ENCODE data around the gene NCLN.
"Not testable (repeated sequence)": the region's sequence is repeated elsewhere in the genome, so short reads cannot be mapped to it uniquely, and the experiment has no call there.

NCLN gene

GRCh38 chr19:3186160-3186688 is 494 bp downstream of the NCLN start:
- Mint-ChIP-seq H3K4me1 (ENCODE audit: low read depth) (peaks cover 36% of the 10 kb centered on the region), H3K4me3 (peak overlapping the region; percentile 93), H3K9me3 (no peaks in the 10 kb centered on the region), H3K36me3 (ENCODE audit: low read depth) (peaks cover 24% of the 10 kb centered on the region), H3K27ac (peak overlapping the region; percentile 88), H3K27me3 (ENCODE audit: low read depth) (no peaks in the 10 kb centered on the region)

DNA sequence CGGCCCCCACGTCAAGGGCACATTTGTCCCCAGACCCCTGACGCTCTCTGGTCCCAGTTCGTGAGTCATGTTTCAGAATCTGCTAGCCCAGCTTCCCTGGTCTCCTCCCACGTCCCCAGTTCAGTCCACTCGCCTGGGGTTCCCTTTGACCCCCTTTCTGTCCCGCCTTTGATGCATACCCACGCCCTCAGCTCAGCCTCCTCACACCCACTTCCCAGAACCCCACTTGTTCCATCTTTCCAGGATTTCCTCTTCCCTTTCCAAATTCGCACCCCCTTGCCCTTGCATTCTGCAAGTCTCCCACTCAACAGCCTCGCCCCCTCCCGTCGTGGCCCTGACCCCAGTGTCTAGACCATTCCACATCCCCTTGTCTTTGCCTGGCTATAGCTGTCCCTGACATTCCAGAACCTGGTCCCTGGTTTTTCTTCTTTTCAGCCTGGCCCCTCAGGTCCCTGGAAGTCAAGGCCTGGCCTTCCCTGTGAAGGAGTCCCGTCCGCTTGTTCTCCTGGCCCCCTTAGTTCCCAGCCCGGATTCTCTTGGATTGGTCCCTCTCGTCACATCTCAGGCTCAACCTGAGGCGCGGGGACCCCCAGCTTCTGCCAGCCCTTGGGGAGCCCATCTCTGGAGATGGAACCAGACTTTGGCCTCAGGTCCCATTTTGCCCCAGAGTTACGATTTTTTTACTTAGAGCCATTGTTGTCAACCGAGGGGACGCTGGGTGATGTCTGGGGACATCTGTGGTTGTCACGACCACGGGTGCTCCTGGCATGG is 1.3 kb downstream of the NCLN start:
- H3K27me3 Mint-ChIP-seq (ENCODE audit: low read depth), result no peaks in the 10 kb centered on the region
- peak overlapping the region; percentile 93 for H3K4me3 Mint-ChIP-seq
- H3K4me1 Mint-ChIP-seq (ENCODE audit: low read depth), result peaks cover 36% of the 10 kb centered on the region

DNA sequence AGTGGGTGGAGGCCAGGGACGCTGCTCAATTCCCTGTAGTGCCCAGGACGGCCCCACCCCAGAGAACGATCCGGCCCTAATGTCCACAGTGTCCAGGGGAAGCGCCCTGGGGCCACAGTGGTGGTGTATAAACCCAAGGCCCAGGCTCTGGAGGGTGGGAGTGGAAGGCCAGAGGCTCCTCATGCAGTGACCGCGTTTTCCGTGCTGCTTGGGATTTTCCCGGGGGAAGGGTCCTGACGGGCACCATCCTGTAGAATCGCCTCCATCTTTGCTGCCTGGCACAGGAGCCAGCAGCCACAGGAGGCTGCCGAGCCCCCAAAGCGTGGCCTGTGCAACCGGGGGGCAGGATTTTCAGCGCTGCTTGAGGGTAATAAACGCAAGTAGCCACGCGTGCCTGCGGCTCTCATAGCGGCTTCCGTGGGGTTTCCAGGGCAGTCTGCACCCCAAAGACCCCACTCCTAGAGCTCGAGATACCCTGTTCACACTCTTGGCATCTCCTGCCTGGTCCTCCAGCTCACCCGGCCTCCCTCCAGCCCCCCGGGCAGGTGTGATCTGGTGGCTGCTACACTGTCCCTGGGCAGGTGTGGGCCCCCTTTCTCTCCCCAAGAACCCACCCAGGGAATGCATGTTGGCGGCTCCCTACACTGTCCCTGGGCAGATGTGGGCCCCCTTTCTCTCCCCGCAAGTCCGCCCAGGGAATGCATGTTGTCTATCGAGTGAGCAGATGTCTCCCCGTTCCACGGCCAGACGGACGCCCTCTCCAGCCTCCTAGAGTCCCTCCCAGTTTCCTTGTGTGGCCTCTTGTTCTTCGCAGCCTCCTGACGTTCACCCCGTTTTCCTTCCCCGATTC is 2.2 kb downstream of the NCLN start:
- peaks cover 36% of the 10 kb centered on the region for H3K4me1 Mint-ChIP-seq (ENCODE audit: low read depth)
- H3K4me3 Mint-ChIP-seq, result peak overlapping the region; percentile 93
- no peaks in the 10 kb centered on the region for H3K27me3 Mint-ChIP-seq (ENCODE audit: low read depth)
- H3K9me3 Mint-ChIP-seq, result no peaks in the 10 kb centered on the region
- peaks cover 21% of the 10 kb centered on the region for H3K36me3 Mint-ChIP-seq (ENCODE audit: low read depth)
- peak overlapping the region; percentile 57 for H3K27ac Mint-ChIP-seq

More for the DNA sequence above, 1.3 kb downstream of the NCLN start:
- Mint-ChIP-seq H3K9me3 (no peaks in the 10 kb centered on the region), H3K36me3 (ENCODE audit: low read depth) (peaks cover 21% of the 10 kb centered on the region), H3K27ac (peak overlapping the region; percentile 88)

DNA sequence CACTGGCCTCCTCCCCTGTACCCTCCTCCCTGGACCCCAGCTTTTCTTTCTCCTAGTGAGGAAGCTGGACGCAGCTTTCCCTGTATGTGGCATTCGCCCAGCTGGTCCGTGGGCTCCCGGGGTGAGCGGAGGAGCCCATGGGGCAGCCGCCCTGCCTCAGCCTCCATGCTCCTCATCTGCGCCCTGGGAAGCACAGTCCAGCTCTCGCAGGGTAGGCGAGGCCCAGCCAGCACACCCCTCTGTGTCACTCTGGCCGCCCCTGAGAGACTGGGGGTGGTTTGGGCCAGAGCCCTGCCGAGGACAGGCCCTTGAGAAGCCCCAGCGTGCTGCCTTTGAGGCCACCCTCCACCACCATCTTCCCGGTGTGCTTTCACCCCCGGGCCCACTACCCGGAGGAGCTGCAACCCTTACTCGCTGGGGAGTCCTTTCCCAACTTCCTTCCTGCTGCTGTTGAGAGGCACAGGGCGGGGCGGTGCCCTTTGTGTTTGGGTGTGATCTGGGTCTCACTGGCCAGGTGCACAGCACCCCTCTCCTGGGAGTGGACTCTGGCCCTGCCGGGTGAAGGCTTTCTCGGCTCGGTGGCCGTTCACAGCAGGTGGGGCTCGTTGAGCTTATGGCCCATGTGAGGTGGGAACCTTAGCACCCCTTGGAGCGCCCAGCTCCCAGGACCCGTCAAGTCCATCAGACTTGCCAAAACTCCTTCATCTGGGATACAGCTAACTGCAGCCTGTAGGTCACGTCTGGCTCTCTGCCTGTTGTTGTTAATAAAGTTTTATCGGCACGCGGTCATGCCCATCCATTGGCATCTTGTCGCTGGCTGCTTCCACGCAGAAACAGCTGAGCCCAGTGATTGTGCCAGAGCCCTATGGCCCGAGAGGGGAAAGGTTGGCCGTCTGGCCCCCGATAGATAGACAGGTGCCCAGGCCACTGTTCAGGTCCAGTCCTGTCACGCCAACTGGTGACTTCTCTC is 3.2 kb downstream of the NCLN start:
- Mint-ChIP-seq H3K27me3 (ENCODE audit: low read depth) (no peaks in the 10 kb centered on the region), H3K9me3 (no peaks in the 10 kb centered on the region), H3K36me3 (ENCODE audit: low read depth) (peaks cover 22% of the 10 kb centered on the region), H3K4me1 (ENCODE audit: low read depth) (peaks cover 35% of the 10 kb centered on the region), H3K4me3 (peak overlapping the region; percentile 58), H3K27ac (peak overlapping the region; percentile 57)

- peaks cover 25% of the 10 kb centered on the region for H3K4me1 Mint-ChIP-seq (ENCODE audit: low read depth)
- peaks cover 22% of the 10 kb centered on the region for H3K36me3 Mint-ChIP-seq (ENCODE audit: low read depth)
- no peaks in the 10 kb centered on the region for H3K27me3 Mint-ChIP-seq (ENCODE audit: low read depth)
- H3K9me3 Mint-ChIP-seq, result no peaks in the 10 kb centered on the region
- H3K4me3 Mint-ChIP-seq, result no peak overlapping the region
- no peak overlapping the region for H3K27ac Mint-ChIP-seq
These were observed 4.2 kb downstream of the NCLN start for GRCh38 chr19:3189702-3190469.

DNA sequence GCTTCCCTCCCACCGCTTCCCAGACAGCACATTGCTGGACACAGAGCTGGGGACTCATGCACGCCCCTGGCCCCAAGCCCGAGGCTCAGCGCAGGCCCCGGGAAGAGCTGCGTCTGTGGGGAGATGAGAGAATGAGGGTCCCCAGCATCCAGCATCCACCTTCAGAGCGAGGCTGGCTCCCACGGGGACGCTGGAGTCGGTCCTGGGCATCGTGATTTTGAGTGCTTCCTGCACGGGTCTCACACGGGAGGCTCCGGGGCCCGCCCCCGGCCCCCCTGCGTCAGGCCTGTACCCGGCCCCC is 4.7 kb downstream of the NCLN start:
- Mint-ChIP-seq H3K36me3 (ENCODE audit: low read depth) (peaks cover 18% of the 10 kb centered on the region), H3K9me3 (no peaks in the 10 kb centered on the region), H3K4me3 (no peak overlapping the region), H3K4me1 (ENCODE audit: low read depth) (peaks cover 21% of the 10 kb centered on the region), H3K27ac (no peak overlapping the region), H3K27me3 (ENCODE audit: low read depth) (no peaks in the 10 kb centered on the region)

DNA sequence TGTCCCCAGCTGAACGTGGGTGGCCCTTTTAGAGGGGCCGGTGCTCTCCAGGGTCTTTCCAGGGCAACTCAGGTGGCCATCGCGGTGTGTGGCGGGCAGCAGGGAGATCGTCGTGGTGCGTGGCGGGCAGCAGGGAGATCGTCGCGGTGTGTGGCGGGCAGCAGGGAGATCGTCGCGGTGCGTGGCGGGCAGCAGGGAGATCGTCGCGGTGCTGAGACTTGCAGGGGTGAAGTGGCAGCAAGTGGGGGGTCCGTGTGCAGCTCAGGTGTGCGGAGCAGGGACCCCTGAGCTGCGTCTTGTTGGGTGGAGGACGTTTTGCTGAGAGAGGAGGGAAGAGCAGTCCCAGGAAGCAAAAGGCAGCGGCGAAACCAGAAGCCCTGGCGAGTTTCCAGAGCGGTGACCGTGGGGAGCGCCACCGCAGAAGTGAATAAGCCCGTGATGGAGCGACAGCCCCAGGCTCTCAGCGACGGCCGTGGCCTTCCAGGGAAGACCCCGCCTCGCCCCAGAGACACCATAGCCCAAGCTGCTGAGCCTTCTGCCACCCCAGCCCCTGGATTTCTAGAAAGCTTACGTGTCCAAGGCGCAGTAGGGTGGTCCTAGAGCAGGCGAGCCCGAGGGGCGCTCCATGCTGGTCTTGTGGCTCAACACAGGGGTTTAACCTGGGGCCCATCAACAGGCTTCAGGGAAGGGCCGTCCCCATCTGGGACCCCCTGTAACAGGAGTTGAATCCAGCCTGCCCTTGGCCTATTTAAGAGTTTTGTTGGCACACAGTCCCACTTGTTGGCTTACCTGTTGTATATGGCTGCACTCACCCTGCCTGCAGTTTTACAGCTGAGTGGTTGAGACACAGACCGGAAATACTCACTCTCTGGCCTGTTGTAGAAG is 5.4 kb downstream of the NCLN start:
- Mint-ChIP-seq H3K36me3 (ENCODE audit: low read depth) (peaks cover 18% of the 10 kb centered on the region), H3K4me3 (no peak overlapping the region), H3K27me3 (ENCODE audit: low read depth) (no peaks in the 10 kb centered on the region), H3K4me1 (ENCODE audit: low read depth) (peaks cover 19% of the 10 kb centered on the region), H3K27ac (peak overlapping the region; percentile 24), H3K9me3 (no peaks in the 10 kb centered on the region)

DNA sequence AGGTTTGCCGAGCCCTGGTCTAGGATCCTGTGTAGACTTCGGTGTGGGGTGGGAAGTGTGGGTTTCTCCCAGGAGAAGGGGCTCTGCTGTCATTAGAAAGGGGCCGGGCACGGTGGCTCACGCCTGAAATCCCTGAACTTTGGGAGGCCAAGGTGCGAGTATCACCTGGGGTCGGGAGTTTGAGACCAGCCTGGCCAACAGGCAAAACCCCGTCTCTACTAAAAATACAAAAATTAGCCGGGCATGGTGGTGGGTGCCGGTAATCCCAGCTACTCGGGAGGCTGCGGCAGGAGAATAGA is 6.0 kb downstream of the NCLN start:
- H3K9me3 Mint-ChIP-seq; H3K27me3 Mint-ChIP-seq (ENCODE audit: low read depth); H3K4me3 Mint-ChIP-seq; H3K27ac Mint-ChIP-seq: not testable (repeated sequence)
- Mint-ChIP-seq H3K36me3 (ENCODE audit: low read depth) (peaks cover 17% of the 10 kb centered on the region), H3K4me1 (ENCODE audit: low read depth) (peaks cover 17% of the 10 kb centered on the region)

DNA sequence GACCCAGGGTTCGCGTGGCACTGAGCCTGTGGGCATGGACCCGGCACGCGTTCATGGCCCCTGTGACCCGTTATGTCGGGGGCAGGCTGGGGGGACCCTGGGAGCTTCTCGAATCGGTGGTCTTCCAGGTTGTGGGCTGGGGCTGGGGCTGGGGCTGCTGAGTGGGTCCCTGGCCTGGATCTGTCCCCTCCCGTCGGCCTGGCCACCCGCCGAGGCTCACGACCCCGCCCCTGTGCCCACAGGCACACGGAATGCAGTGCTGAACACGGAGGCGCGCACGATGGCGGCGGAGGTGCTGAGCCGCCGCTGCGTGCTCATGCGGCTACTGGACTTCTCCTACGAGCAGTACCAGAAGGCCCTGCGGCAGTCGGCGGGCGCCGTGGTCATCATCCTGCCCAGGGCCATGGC is 6.5 kb downstream of the NCLN start:
- Mint-ChIP-seq H3K27ac (no peak overlapping the region), H3K4me1 (ENCODE audit: low read depth) (peaks cover 12% of the 10 kb centered on the region), H3K9me3 (no peaks in the 10 kb centered on the region)

GRCh38 chr19:3192684-3193083 is 7.0 kb downstream of the NCLN start:
- Mint-ChIP-seq H3K9me3 (no peaks in the 10 kb centered on the region), H3K4me3 (no peak overlapping the region), H3K36me3 (ENCODE audit: low read depth) (peaks cover 12% of the 10 kb centered on the region), H3K4me1 (ENCODE audit: low read depth) (peaks cover 10% of the 10 kb centered on the region), H3K27me3 (ENCODE audit: low read depth) (no peaks in the 10 kb centered on the region), H3K27ac (no peak overlapping the region)

More for the DNA sequence above, 6.5 kb downstream of the NCLN start:
- Mint-ChIP-seq H3K27me3 (ENCODE audit: low read depth) (no peaks in the 10 kb centered on the region), H3K4me3 (no peak overlapping the region), H3K36me3 (ENCODE audit: low read depth) (peaks cover 12% of the 10 kb centered on the region)

DNA sequence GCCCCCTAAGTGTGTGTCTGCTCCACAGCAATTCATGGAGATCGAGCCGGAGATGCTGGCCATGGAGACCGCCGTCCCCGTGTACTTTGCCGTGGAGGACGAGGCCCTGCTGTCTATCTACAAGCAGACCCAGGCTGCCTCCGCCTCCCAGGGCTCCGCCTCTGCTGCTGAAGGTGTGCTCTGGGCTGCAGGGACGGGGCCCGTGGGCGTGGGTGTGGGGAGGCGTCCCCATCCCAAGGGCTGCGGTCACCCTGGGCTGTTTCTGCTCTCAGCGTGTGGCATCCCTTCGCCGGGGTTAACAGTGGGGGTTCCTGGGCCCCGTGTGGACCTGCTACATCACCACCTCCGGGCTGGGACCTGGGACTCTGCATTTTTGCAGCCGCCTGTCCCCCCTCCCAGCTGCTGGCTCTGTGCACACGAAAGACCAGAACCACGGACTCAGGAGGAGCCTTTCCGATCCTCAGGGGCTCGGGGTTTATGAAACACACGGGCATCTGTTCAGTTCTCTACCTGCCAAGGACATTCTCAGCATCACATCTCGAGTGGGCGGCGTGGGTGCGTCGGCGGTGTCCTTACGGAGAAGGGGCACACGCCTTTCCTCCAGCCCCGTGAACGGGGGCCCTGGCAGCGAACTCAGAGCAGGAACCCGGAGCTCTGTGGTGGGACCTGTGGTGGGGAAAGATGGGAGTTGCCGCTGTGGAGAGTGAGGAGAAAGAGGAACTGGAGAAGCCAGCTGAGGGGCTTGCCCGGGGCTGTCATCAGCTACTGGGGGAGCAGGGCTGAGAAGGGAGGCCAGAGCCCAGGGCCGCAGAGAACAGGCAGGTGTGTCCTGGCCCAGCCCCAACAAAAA is 7.8 kb downstream of the NCLN start:
- H3K27ac Mint-ChIP-seq, result no peak overlapping the region
- H3K36me3 Mint-ChIP-seq (ENCODE audit: low read depth), result peaks cover 12% of the 10 kb centered on the region
- no peaks in the 10 kb centered on the region for H3K9me3 Mint-ChIP-seq
- no peaks in the 10 kb centered on the region for H3K27me3 Mint-ChIP-seq (ENCODE audit: low read depth)
- H3K4me1 Mint-ChIP-seq (ENCODE audit: low read depth), result peaks cover 6% of the 10 kb centered on the region
- no peak overlapping the region for H3K4me3 Mint-ChIP-seq
